ENCODE results near the gene IMMP2L. TPM values are rescaled to one million over a fixed set of nuclear protein-coding genes. Genes with fewer than 3 reads are reported as not detected.

The IMMP2L gene
- total RNA-seq, 1 donor from 2014 or later: 11.2 TPM

DNA sequence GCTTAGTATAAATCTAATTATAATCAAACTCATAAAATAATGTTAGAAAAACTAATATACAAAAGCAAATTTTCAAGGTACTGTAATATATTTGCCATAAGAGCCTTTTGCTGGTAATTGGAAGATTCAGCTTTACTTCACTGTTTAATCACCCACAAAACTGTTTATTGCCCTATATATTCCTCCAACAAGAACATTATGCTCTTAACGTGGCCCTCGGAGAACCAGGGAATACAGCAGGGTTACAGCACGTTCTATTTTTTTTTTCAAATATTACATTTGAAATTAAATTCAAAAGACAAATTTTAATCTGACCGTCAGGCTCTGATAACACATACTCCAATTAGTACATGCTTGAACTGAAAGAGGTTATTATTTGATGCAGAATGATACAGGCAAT is 807.6 kb downstream of the IMMP2L start:
- H3K27ac Mint-ChIP-seq (ENCODE audit: unreplicated experiment): no peak overlapping the region

DNA sequence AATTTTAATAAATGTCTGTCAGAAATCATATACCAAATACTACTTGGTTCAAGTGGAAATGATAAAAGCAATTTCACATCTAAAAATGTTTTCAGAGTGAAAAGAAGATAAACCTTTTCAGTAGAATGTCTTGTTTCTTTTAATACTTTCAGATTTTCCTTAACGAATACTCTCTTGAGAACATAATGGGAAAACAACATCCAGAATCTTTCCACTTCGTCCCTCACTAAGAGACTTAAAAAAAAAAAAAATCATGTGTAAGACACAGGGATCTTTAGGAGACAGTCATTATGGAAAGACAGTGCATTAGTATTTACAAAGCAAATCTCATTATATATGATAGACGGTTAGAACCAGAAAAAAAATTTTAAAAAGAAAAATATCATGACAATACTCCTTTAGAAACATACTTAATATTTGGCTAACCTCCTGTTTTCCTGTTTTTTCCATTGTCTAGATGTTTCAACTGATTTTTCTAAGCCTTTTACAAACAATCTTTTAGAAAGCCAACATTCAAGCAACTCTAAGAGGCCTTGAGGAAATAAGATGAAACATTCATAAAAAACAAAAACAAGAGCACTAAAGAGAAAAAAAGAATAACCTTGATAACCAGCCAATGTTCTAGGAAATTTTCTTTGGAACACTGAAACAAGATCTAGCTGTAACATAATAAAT is 811.2 kb downstream of the IMMP2L start:
- TF ChIP-seq, protein P1, sequence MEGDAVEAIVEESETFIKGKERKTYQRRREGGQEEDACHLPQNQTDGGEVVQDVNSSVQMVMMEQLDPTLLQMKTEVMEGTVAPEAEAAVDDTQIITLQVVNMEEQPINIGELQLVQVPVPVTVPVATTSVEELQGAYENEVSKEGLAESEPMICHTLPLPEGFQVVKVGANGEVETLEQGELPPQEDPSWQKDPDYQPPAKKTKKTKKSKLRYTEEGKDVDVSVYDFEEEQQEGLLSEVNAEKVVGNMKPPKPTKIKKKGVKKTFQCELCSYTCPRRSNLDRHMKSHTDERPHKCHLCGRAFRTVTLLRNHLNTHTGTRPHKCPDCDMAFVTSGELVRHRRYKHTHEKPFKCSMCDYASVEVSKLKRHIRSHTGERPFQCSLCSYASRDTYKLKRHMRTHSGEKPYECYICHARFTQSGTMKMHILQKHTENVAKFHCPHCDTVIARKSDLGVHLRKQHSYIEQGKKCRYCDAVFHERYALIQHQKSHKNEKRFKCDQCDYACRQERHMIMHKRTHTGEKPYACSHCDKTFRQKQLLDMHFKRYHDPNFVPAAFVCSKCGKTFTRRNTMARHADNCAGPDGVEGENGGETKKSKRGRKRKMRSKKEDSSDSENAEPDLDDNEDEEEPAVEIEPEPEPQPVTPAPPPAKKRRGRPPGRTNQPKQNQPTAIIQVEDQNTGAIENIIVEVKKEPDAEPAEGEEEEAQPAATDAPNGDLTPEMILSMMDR (IDR thresholded peaks at IDR 0.05; ENCODE audit: unreplicated experiment): no peak
- no peaks in the 10 kb centered on the region for H3K27me3 Mint-ChIP-seq (ENCODE audit: unreplicated experiment)
- DNase-seq (ENCODE audit: low spot score): no peak
- H3K27ac Mint-ChIP-seq (ENCODE audit: unreplicated experiment): no peak overlapping the region
- H3K4me1 Mint-ChIP-seq (ENCODE audit: unreplicated experiment): no peaks in the 10 kb centered on the region
- no peaks in the 10 kb centered on the region for H3K9me3 Mint-ChIP-seq (ENCODE audit: unreplicated experiment)
- no peaks in the 10 kb centered on the region for H3K36me3 Mint-ChIP-seq (ENCODE audit: low read depth, unreplicated experiment)
- no peak overlapping the region for H3K4me3 Mint-ChIP-seq (ENCODE audit: unreplicated experiment)

More for the DNA sequence above, 807.6 kb downstream of the IMMP2L start:
- no peaks in the 10 kb centered on the region for H3K27me3 Mint-ChIP-seq (ENCODE audit: unreplicated experiment)
- TF ChIP-seq, protein P1 (IDR thresholded peaks at IDR 0.05; ENCODE audit: unreplicated experiment): no peak
- peaks cover 2% of the 10 kb centered on the region for H3K4me1 Mint-ChIP-seq (ENCODE audit: unreplicated experiment)
- H3K9me3 Mint-ChIP-seq (ENCODE audit: unreplicated experiment): no peaks in the 10 kb centered on the region
- no peaks in the 10 kb centered on the region for H3K36me3 Mint-ChIP-seq (ENCODE audit: low read depth, unreplicated experiment)
- DNase-seq (ENCODE audit: low spot score): no peak
- no peak overlapping the region for H3K4me3 Mint-ChIP-seq (ENCODE audit: unreplicated experiment)

DNA sequence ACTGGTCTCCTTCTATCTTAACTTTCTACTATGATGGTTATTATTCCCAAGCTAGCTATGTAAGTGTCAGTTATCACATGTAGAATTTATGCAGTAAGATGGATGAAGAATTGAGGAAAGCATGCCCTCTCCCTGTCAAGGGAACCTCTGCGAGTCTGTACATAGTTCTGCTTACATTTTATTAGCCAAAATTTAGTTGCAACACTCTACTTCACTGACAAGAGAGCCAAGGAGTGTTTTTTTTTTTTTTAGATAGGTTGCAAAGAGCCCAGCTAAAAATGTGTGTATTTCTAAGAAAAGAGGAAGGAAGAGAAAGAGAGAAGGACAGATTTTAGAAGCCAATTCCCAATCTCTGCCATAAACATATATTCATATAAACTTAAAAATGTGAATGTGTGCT is 829.1 kb downstream of the IMMP2L start:
- DNase-seq (ENCODE audit: low spot score): no peak
- TF ChIP-seq, protein P1 (IDR thresholded peaks at IDR 0.05; ENCODE audit: unreplicated experiment): no peak
- Mint-ChIP-seq H3K36me3 (ENCODE audit: low read depth, unreplicated experiment) (no peaks in the 10 kb centered on the region), H3K4me3 (ENCODE audit: unreplicated experiment) (no peak overlapping the region), H3K27ac (ENCODE audit: unreplicated experiment) (no peak overlapping the region), H3K27me3 (ENCODE audit: unreplicated experiment) (no peaks in the 10 kb centered on the region), H3K9me3 (ENCODE audit: unreplicated experiment) (no peaks in the 10 kb centered on the region), H3K4me1 (ENCODE audit: unreplicated experiment) (no peaks in the 10 kb centered on the region)

- Mint-ChIP-seq H3K27me3 (ENCODE audit: unreplicated experiment) (no peaks in the 10 kb centered on the region), H3K4me1 (ENCODE audit: unreplicated experiment) (no peaks in the 10 kb centered on the region), H3K4me3 (ENCODE audit: unreplicated experiment) (no peak overlapping the region), H3K9me3 (ENCODE audit: unreplicated experiment) (no peaks in the 10 kb centered on the region), H3K36me3 (ENCODE audit: low read depth, unreplicated experiment) (no peaks in the 10 kb centered on the region), H3K27ac (ENCODE audit: unreplicated experiment) (no peak overlapping the region)
- DNase-seq (ENCODE audit: low spot score): no peak
- TF ChIP-seq, protein P1 (IDR thresholded peaks at IDR 0.05; ENCODE audit: unreplicated experiment): no peak
Measured at GRCh38 chr7:110724811-110725210, 837.5 kb downstream of the IMMP2L start.

- H3K27me3 Mint-ChIP-seq (ENCODE audit: unreplicated experiment): no peaks in the 10 kb centered on the region
- no peaks in the 10 kb centered on the region for H3K9me3 Mint-ChIP-seq (ENCODE audit: unreplicated experiment)
- no peak overlapping the region for H3K27ac Mint-ChIP-seq (ENCODE audit: unreplicated experiment)
- H3K4me1 Mint-ChIP-seq (ENCODE audit: unreplicated experiment): no peaks in the 10 kb centered on the region
- DNase-seq (ENCODE audit: low spot score): no peak
- no peaks in the 10 kb centered on the region for H3K36me3 Mint-ChIP-seq (ENCODE audit: low read depth, unreplicated experiment)
- no peak overlapping the region for H3K4me3 Mint-ChIP-seq (ENCODE audit: unreplicated experiment)
- TF ChIP-seq, protein P1 (IDR thresholded peaks at IDR 0.05; ENCODE audit: unreplicated experiment): no peak
Measured at GRCh38 chr7:110721395-110721794, 840.9 kb downstream of the IMMP2L start.
